Smooth muscle cell (in vitro differentiated cells): Measurements from ENCODE around the gene KCTD3. TPM values are rescaled to one million over a fixed set of nuclear protein-coding genes. Genes with fewer than 3 reads are reported as not detected.

Experiments
- DNase-seq: peaks from one replicate; lab custom pipeline; 2025; ENCODE audit not compliant: unreplicated experiment; lab: John Stamatoyannopoulos, UW
- H2AFZ ChIP-seq: fragments of 200-600 bp; sonication (generic); 2 replicates; pipeline ENCODE4 v1.6.0; 2016; ENCODE audit warnings: antibody characterized with exemption, low read depth, mild to moderate bottlenecking
- H3F3A ChIP-seq: fragments of 200-600 bp; sonication (generic); 2 replicates; pipeline ENCODE4 v1.6.0; 2017; ENCODE audit warnings: antibody characterized with exemption, low read depth
- H3K27ac ChIP-seq: fragments of 200-600 bp; sonication (generic); 2 replicates; pipeline ENCODE4 v1.5.1; 2016; ENCODE audit warnings: low read depth, mild to moderate bottlenecking
- H3K27me3 ChIP-seq: fragments of 200-600 bp; sonication (generic); 2 replicates; pipeline ENCODE4 v1.6.1; 2016; ENCODE audit warnings: low read depth, mild to moderate bottlenecking
- H3K36me3 ChIP-seq: fragments of 200-600 bp; sonication (generic); 2 replicates; pipeline ENCODE4 v1.5.1; 2016; ENCODE audit warnings: low read depth
- H3K4me1 ChIP-seq: fragments of 200-600 bp; sonication (generic); 2 replicates; pipeline ENCODE4 v1.5.1; 2016; ENCODE audit warnings: low read depth
- H3K4me2 ChIP-seq: fragments of 200-600 bp; sonication (generic); 2 replicates; pipeline ENCODE4 v1.6.0; 2016; ENCODE audit warnings: mild to moderate bottlenecking
- H3K4me3 ChIP-seq: fragments of 200-600 bp; sonication (generic); 2 replicates; pipeline ENCODE4 v1.5.1; 2016; ENCODE audit warnings: mild to moderate bottlenecking
- H3K79me2 ChIP-seq: fragments of 200-600 bp; sonication (generic); 2 replicates; pipeline ENCODE4 v1.6.0; 2016; ENCODE audit warnings: low read depth, mild to moderate bottlenecking
- H3K9ac ChIP-seq: fragments of 200-600 bp; sonication (generic); 2 replicates; pipeline ENCODE4 v1.6.0; 2016; ENCODE audit warnings: low read depth
- H3K9me3 ChIP-seq: fragments of 200-600 bp; sonication (generic); replicated peaks from 2 replicates; pipeline ENCODE4 v1.5.1; 2016; ENCODE audit warnings: low read depth
- H4K20me1 ChIP-seq: fragments of 200-600 bp; sonication (generic); 2 replicates; pipeline ENCODE4 v1.6.0; 2016; ENCODE audit warnings: low read depth
- CTCF ChIP-seq: fragments of 200-600 bp; sonication (generic); IDR thresholded peaks from 2 replicates; pipeline ENCODE4 v1.5.1; 2017; ENCODE audit warnings: borderline replicate concordance, mild to moderate bottlenecking, antibody characterized with exemption; ENCODE audit not compliant: insufficient read depth, poor library complexity, severe bottlenecking
- WGBS: methylation state at CpG from one replicate; pipeline ENCODE4 v1.1.7; 2016; ENCODE audit warnings: low lambda C conversion rate; 5-methylcytosine and 5-hydroxymethylcytosine counted together
- polyA plus RNA-seq: library from polyadenylated mRNA; unstranded; fragments of >200 nt; fragmentation: Nextera tagmentation; extraction: Ambion mirVana; gene quantifications from 2 replicates; pipeline ENCODE4 v1.2.1, GENCODE V29; 2016
- total RNA-seq: library from RNA; depleted of rRNA; stranded (reverse); fragments of >200 nt; gene quantifications from 2 replicates; pipeline ENCODE4 v1.2.3, GENCODE V29; 2014

KCTD3 gene
- total and polyA plus RNA-seq, 2 experiments from 2014 or later: 15.7 to 33.3 TPM

- WGBS: 97% methylated on average over 1 of the region's 1 CpG
- H3K27ac ChIP-seq: no peak overlapping the region
- no peaks in the 10 kb centered on the region for H3K36me3 ChIP-seq
- no peak overlapping the region for H2AFZ ChIP-seq
- DNase-seq: no peak
- H4K20me1 ChIP-seq: no peaks in the 10 kb centered on the region
- no peaks in the 10 kb centered on the region for H3F3A ChIP-seq
- TF ChIP-seq CTCF: no peak
- H3K27me3 ChIP-seq: no peaks in the 10 kb centered on the region
- H3K4me3 ChIP-seq: no peak overlapping the region
- H3K4me1 ChIP-seq: no peaks in the 10 kb centered on the region
- H3K9me3 ChIP-seq: no peaks in the 10 kb centered on the region
- no peak overlapping the region for H3K9ac ChIP-seq
- H3K79me2 ChIP-seq: no peaks in the 10 kb centered on the region
- no peak overlapping the region for H3K4me2 ChIP-seq
Measured at GRCh38 chr1:215547011-215547410, 20.1 kb upstream of the KCTD3 start.

GRCh38 chr1:215551806-215552205 is 15.3 kb upstream of the KCTD3 start:
- no peak for TF ChIP-seq CTCF
- no peaks in the 10 kb centered on the region for H3K27me3 ChIP-seq
- H3K9ac ChIP-seq: no peak overlapping the region
- DNase-seq: no peak
- H4K20me1 ChIP-seq: no peaks in the 10 kb centered on the region
- no peaks in the 10 kb centered on the region for H3K36me3 ChIP-seq
- H2AFZ ChIP-seq: no peak overlapping the region
- H3K27ac ChIP-seq: no peak overlapping the region
- H3K9me3 ChIP-seq: no peaks in the 10 kb centered on the region
- H3K4me2 ChIP-seq: no peak overlapping the region
- H3F3A ChIP-seq: no peaks in the 10 kb centered on the region
- no peak overlapping the region for H3K4me3 ChIP-seq
- no peaks in the 10 kb centered on the region for H3K4me1 ChIP-seq
- WGBS: 87% methylated on average over 5 of the region's 5 CpGs
- no peaks in the 10 kb centered on the region for H3K79me2 ChIP-seq

- no peaks in the 10 kb centered on the region for H4K20me1 ChIP-seq
- no peaks in the 10 kb centered on the region for H3K4me1 ChIP-seq
- no peaks in the 10 kb centered on the region for H3F3A ChIP-seq
- no peak overlapping the region for H2AFZ ChIP-seq
- no peaks in the 10 kb centered on the region for H3K27me3 ChIP-seq
- no peak overlapping the region for H3K4me3 ChIP-seq
- H3K9me3 ChIP-seq: no peaks in the 10 kb centered on the region
- 85% methylated on average over 1 of the region's 1 CpG for WGBS
- TF ChIP-seq CTCF: no peak
- H3K4me2 ChIP-seq: no peak overlapping the region
- no peaks in the 10 kb centered on the region for H3K36me3 ChIP-seq
- no peak overlapping the region for H3K9ac ChIP-seq
- no peaks in the 10 kb centered on the region for H3K79me2 ChIP-seq
- no peak overlapping the region for H3K27ac ChIP-seq
- no peak for DNase-seq
Measured at GRCh38 chr1:215554865-215555264, 12.2 kb upstream of the KCTD3 start.

GRCh38 chr1:215555531-215555930 is 11.6 kb upstream of the KCTD3 start:
- DNase-seq: no peak
- Histone ChIP-seq H3K4me2 (no peak overlapping the region), H3K27ac (no peak overlapping the region), H3K4me3 (no peak overlapping the region), H3K9me3 (no peaks in the 10 kb centered on the region), H4K20me1 (no peaks in the 10 kb centered on the region), H3K9ac (no peak overlapping the region), H3F3A (no peaks in the 10 kb centered on the region), H3K27me3 (no peaks in the 10 kb centered on the region), H3K79me2 (no peaks in the 10 kb centered on the region), H3K36me3 (no peaks in the 10 kb centered on the region), H2AFZ (no peak overlapping the region), H3K4me1 (no peaks in the 10 kb centered on the region)
- WGBS: 76% methylated on average over 1 of the region's 1 CpG
- TF ChIP-seq CTCF: no peak
